CD4-positive, alpha-beta T cell treated with Interleukin-17A for 1 hour (primary cell): ENCODE measurements around the gene LTF.

Source experiments
- DNase-seq: peaks from one replicate; pipeline ENCODE4 v3.0.0-alpha.2; 2020

The LTF gene

GRCh38 chr3:46490338-46491084 is 25.8 kb upstream of the LTF start:
- no peak for DNase-seq

- DNase-seq, result no peak
These were observed 25.2 kb upstream of the LTF start for GRCh38 chr3:46489875-46490274.

GRCh38 chr3:46489381-46489780 is 24.7 kb upstream of the LTF start:
- no peak for DNase-seq

- DNase-seq, result peak; percentile 91
These were observed 24.1 kb upstream of the LTF start for GRCh38 chr3:46488735-46489361.

GRCh38 chr3:46485779-46486175 is 21.1 kb upstream of the LTF start:
- no peak for DNase-seq

GRCh38 chr3:46484911-46485778 is 20.4 kb upstream of the LTF start:
- DNase-seq, result no peak

- DNase-seq, result no peak
These were observed 19.7 kb upstream of the LTF start for GRCh38 chr3:46484388-46484787.

- DNase-seq, result no peak
These were observed 19.1 kb upstream of the LTF start for GRCh38 chr3:46483825-46484224.

GRCh38 chr3:46482632-46483350 is 18.1 kb upstream of the LTF start:
- DNase-seq, result no peak

- DNase-seq, result no peak
These were observed 16.9 kb upstream of the LTF start for GRCh38 chr3:46481636-46482035.

- DNase-seq, result no peak
These were observed 15.9 kb upstream of the LTF start for GRCh38 chr3:46480491-46481195.

- no peak for DNase-seq
These were observed 15.0 kb upstream of the LTF start for GRCh38 chr3:46479696-46480095.

GRCh38 chr3:46479021-46479420 is 14.3 kb upstream of the LTF start:
- DNase-seq, result no peak

- no peak for DNase-seq
These were observed 13.6 kb upstream of the LTF start for GRCh38 chr3:46478341-46478740.

- no peak for DNase-seq
These were observed 13.1 kb upstream of the LTF start for GRCh38 chr3:46477756-46478155.

GRCh38 chr3:46477145-46477544 is 12.4 kb upstream of the LTF start:
- no peak for DNase-seq

- no peak for DNase-seq
These were observed 8.0 kb upstream of the LTF start for GRCh38 chr3:46472736-46473135.

- DNase-seq, result no peak
These were observed 6.7 kb upstream of the LTF start for GRCh38 chr3:46471371-46471914.

- no peak for DNase-seq
These were observed 6.1 kb upstream of the LTF start for GRCh38 chr3:46470831-46471230.

- DNase-seq, result no peak
These were observed 5.1 kb upstream of the LTF start for GRCh38 chr3:46469680-46470357.

GRCh38 chr3:46468753-46469600 is 4.3 kb upstream of the LTF start:
- DNase-seq, result no peak
